Neural cell (in vitro differentiated cells): ENCODE measurements around the gene ARHGEF10L.

Experiments used
- CTCF ChIP-seq: fragments of 450-650 bp; IDR thresholded peaks from 2 replicates; pipeline ENCODE4 v1.5.1; 2014; ENCODE audit warnings: antibody characterized with exemption, mild to moderate bottlenecking, moderate library complexity; ENCODE audit not compliant: poor library complexity, severe bottlenecking
- EP300 ChIP-seq: fragments of 450-650 bp; conservative IDR thresholded peaks from 2 replicates; pipeline ENCODE4 v1.6.1; 2014; ENCODE audit warnings: antibody characterized with exemption, mild to moderate bottlenecking, moderate library complexity; ENCODE audit not compliant: poor library complexity, severe bottlenecking
- EZH2 ChIP-seq: fragments of 200-600, 300-800 bp; shearing (Covaris generic), sonication (generic); IDR thresholded peaks from 2 replicates; pipeline ENCODE4 v1.6.1; 2014; ENCODE audit warnings: antibody characterized with exemption, low read length, borderline replicate concordance, mild to moderate bottlenecking; ENCODE audit not compliant: insufficient read depth, poor library complexity, severe bottlenecking
- RAD21 ChIP-seq: fragments of 450-650 bp; conservative IDR thresholded peaks from 2 replicates; pipeline ENCODE4 v1.6.1; 2014; ENCODE audit warnings: antibody characterized with exemption, mild to moderate bottlenecking, moderate library complexity
- TAF1 ChIP-seq: IDR thresholded peaks from 2 replicates; pipeline ENCODE4 v1.6.1; 2012; ENCODE audit warnings: low read depth

- TF ChIP-seq CTCF (no peak), TAF1 (no peak), RAD21 (no peak), EZH2 (no peak), EP300 (no peak)
These were observed 63.8 kb downstream of the ARHGEF10L start for GRCh38 chr1:17603091-17603841.
